NT2/D1 (cell line): ENCODE data around the gene EIF3K.

Experiments used
- SUZ12 ChIP-seq: IDR thresholded peaks from 2 replicates; pipeline ENCODE4 v1.6.1; 2011; ENCODE audit not compliant: insufficient read length, insufficient read depth; ENCODE audit errors: extremely low read depth
- ZNF274 ChIP-seq: IDR thresholded peaks from 2 replicates; pipeline ENCODE4 v1.6.1; 2011; ENCODE audit warnings: mild to moderate bottlenecking, low read depth, low read length

GRCh38 chr19:38684078-38684861 lies 65.3 kb downstream of the EIF3K start:
- TF ChIP-seq ZNF274 (no peak), SUZ12 (no peak)
